Endodermal cell (in vitro differentiated cells): Measurements from ENCODE around the gene DCAF11. TPM values are rescaled to one million over a fixed set of nuclear protein-coding genes. Genes with fewer than 3 reads are reported as not detected.

Experiments
- DNase-seq: peaks from one replicate; pipeline ENCODE4 v3.0.0-alpha.2; 2017
- H3K27ac ChIP-seq: 2 replicates; pipeline ENCODE4 v1.5.1; 2013; ENCODE audit warnings: mild to moderate bottlenecking, low read depth, low read length, moderate library complexity
- H3K27me3 ChIP-seq: 2 replicates; pipeline ENCODE4 v1.6.1; 2013; ENCODE audit warnings: mild to moderate bottlenecking, low read length, moderate library complexity; ENCODE audit not compliant: insufficient read depth, control insufficient read depth, poor library complexity, severe bottlenecking
- H3K36me3 ChIP-seq: 2 replicates; pipeline ENCODE4 v1.7.0; 2013; ENCODE audit warnings: mild to moderate bottlenecking, low read length, moderate library complexity; ENCODE audit not compliant: control insufficient read depth, insufficient read depth
- H3K4me1 ChIP-seq: one replicate; pipeline ENCODE4 v1.7.0; 2013; ENCODE audit warnings: low read length; ENCODE audit not compliant: control insufficient read depth, insufficient read depth
- H3K4me3 ChIP-seq: 2 replicates; pipeline ENCODE4 v1.5.1; 2013; ENCODE audit warnings: mild to moderate bottlenecking, low read length, moderate library complexity
- H3K9ac ChIP-seq: 2 replicates; pipeline ENCODE4 v1.6.1; 2013; ENCODE audit warnings: mild to moderate bottlenecking, low read length, moderate library complexity; ENCODE audit not compliant: poor library complexity, severe bottlenecking; ENCODE audit errors: extremely low read depth
- H3K9me3 ChIP-seq: 2 replicates; pipeline ENCODE4 v1.6.1; 2013; ENCODE audit warnings: mild to moderate bottlenecking, low read length, moderate library complexity; ENCODE audit not compliant: control insufficient read depth
- H3K27ac Mint-ChIP-seq: 2 replicates; pipeline ENCODE4 v1.8.0; 2020; ENCODE audit warnings: mixed read lengths
- H3K27me3 Mint-ChIP-seq: 2 replicates; pipeline ENCODE4 v1.8.0; 2021; ENCODE audit warnings: mild to moderate bottlenecking, mixed read lengths; ENCODE audit not compliant: insufficient read depth
- H3K36me3 Mint-ChIP-seq: 2 replicates; pipeline ENCODE4 v1.8.0; 2020; ENCODE audit warnings: low read depth, mixed read lengths
- H3K4me1 Mint-ChIP-seq: 2 replicates; pipeline ENCODE4 v1.8.0; 2020; ENCODE audit warnings: mixed read lengths
- H3K4me3 Mint-ChIP-seq: 2 replicates; pipeline ENCODE4 v1.8.0; 2020; ENCODE audit warnings: mild to moderate bottlenecking, moderate library complexity, mixed read lengths
- H3K9me3 Mint-ChIP-seq: 2 replicates; pipeline ENCODE4 v1.8.0; 2020; ENCODE audit warnings: mild to moderate bottlenecking, mixed read lengths
- WGBS, 2 experiments: methylation state at CpG; one replicate each; pipeline versions ENCODE4 v1.1.5 to v1.1.7; 2013; ENCODE audit warnings: missing lambda C conversion rate in 2 of 2, mixed read lengths in 1 of 2; ENCODE audit not compliant: insufficient coverage in 1 of 2, insufficient read length in 1 of 2; 5-methylcytosine and 5-hydroxymethylcytosine counted together
- total RNA-seq, 2 donors: library from RNA; stranded (reverse); fragmentation: NEBNext Ultra II Directional in 1 of 2; extraction: Animal tissue kit (Norgen Biotek cat#: 25700) in 1 of 2; gene quantifications; 2 replicates in 1 of 2; 3 replicates in 1 of 2; pipeline ENCODE4 v1.2.1, GENCODE V29; 2021
- TF ChIP-seq, protein P1 (sequence below): fragments of 200-600 bp; sonication (generic); conservative IDR thresholded peaks from 2 replicates; pipeline ENCODE4 v1.5.0; 2021; ENCODE audit warnings: antibody characterized with exemption, mild to moderate bottlenecking

The DCAF11 gene
- total RNA-seq, 2 donors from 2014 or later, result 71.1 to 72.2 TPM

DNA sequence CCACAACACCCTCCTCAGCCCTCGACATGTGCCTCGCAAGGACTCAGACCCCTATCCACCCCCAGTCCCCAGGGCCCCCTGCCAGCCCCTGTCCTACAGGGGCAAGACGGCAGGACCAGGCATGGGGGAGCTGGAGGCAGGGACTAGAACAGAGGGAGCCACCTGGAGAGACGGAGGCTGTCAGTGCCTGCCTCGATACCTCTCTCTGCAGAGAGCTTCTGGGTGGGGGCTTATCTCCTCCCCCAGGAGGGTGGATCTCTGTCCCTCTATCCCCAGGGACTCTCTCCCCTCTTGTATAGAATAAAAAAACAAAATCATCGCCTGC, 45.2 kb upstream of the DCAF11 start:
- H3K27ac ChIP-seq, result no peak overlapping the region
- TF ChIP-seq, protein P1, sequence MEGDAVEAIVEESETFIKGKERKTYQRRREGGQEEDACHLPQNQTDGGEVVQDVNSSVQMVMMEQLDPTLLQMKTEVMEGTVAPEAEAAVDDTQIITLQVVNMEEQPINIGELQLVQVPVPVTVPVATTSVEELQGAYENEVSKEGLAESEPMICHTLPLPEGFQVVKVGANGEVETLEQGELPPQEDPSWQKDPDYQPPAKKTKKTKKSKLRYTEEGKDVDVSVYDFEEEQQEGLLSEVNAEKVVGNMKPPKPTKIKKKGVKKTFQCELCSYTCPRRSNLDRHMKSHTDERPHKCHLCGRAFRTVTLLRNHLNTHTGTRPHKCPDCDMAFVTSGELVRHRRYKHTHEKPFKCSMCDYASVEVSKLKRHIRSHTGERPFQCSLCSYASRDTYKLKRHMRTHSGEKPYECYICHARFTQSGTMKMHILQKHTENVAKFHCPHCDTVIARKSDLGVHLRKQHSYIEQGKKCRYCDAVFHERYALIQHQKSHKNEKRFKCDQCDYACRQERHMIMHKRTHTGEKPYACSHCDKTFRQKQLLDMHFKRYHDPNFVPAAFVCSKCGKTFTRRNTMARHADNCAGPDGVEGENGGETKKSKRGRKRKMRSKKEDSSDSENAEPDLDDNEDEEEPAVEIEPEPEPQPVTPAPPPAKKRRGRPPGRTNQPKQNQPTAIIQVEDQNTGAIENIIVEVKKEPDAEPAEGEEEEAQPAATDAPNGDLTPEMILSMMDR, result no peak
- WGBS, 2 experiments, result 88% methylated on average over 6 of the region's 6 CpGs; no CpG with 5 or more reads in 1 of the 2 experiments
- H3K4me1 ChIP-seq, result peaks cover 5% of the 10 kb centered on the region
- H3K36me3 Mint-ChIP-seq, result no peaks in the 10 kb centered on the region
- DNase-seq, result no peak
- H3K9me3 ChIP-seq, result no peaks in the 10 kb centered on the region
- H3K27me3 Mint-ChIP-seq, result no peaks in the 10 kb centered on the region
- no peaks in the 10 kb centered on the region for H3K9me3 Mint-ChIP-seq
- peaks cover 2% of the 10 kb centered on the region for H3K4me1 Mint-ChIP-seq
- H3K4me3 ChIP-seq, result no peak overlapping the region
- H3K36me3 ChIP-seq, result no peaks in the 10 kb centered on the region
- H3K27me3 ChIP-seq, result no peaks in the 10 kb centered on the region
- H3K27ac Mint-ChIP-seq, result no peak overlapping the region
- no peak overlapping the region for H3K4me3 Mint-ChIP-seq
- H3K9ac ChIP-seq, result no peak overlapping the region

DNA sequence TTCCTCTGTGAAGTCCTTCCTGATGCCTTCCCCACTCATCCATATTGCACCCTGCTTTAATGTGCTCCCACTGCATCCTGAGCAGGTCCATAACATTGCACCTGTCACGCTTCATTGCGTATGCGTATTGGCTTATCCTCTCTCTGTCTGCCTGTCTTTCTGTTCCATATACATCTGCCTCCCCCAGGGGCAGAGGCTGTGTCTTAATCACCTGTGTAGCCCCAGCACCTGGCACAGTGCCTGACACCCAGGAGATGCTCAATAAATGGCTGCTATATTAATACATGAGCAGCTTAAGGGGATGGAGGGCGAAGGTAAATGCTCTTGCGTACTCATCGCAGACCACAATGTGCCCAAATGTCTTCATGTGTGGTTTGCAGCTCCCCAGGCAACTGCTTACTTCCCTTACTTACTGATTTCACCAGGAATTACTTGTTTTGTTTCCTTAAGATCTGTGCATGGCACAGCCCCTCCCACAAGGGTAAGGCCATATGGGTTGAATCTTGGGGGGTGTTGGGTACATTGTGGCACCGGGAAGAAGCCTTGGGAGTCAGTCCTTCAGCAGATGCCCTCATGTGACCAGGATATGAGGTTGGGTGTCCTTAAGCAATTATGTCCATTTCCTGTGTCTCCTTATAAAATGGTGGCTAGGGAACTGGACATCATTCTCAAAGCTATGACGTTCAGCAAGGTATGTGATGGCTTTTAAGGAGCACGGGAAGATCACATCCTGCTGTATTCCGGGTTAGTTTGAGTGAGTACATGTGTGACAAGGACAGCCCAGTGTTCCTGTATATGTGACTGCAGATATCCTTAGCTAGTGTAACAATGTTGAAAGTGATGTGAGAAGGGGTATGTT, 44.1 kb upstream of the DCAF11 start:
- Mint-ChIP-seq H3K4me3 (no peak overlapping the region), H3K36me3 (no peaks in the 10 kb centered on the region)
- H3K9me3 ChIP-seq, result no peaks in the 10 kb centered on the region

DNA sequence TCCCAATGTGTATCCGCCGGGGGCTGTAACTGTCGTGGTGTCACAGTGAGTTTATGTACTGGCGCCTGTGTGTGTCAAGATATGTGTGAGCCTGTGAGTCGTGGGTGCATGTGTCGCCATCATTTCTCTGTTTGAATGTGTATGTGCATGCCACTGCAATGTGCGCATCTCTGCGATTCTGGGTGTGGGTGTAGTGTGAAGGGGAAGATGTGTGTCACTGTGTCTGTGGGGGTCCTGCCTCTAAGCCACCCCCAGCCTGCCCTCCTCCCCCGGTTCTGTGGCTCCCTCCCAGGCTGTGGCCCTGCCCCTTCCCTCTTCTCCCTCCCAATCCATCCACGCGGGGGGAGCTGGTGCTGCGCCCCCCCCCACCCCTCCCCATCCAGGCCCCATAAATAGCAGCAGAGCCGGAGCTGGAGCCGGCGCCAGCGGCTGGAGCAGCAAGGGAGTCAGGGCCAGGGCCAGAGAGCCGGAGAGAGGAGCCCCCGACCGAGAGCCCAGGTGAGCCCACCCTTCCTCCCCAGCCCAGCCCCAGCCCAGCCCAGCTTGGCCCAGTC, 43.4 kb upstream of the DCAF11 start, which contains the start of gene CPNE6:
Gene CPNE6, plus strand, starts transcription at position 419 of the 554 bp plus-strand sequence. CDS start 1,375 bp downstream, outside the sequence.
- TF ChIP-seq, protein P1, result no peak
- Mint-ChIP-seq H3K4me1 (peaks cover 10% of the 10 kb centered on the region), H3K27ac (no peak within 1 kb of the TSS), H3K27me3 (peaks cover 2% of the 10 kb centered on the region), H3K36me3 (no peaks in the 10 kb centered on the region), H3K4me3 (no peak within 1 kb of the TSS), H3K9me3 (no peaks in the 10 kb centered on the region)
- DNase-seq, result no peak
- Histone ChIP-seq H3K9ac (no peak within 1 kb of the TSS), H3K36me3 (no peaks in the 10 kb centered on the region), H3K9me3 (no peaks in the 10 kb centered on the region), H3K4me3 (no peak within 1 kb of the TSS), H3K27me3 (no peaks in the 10 kb centered on the region), H3K27ac (no peak within 1 kb of the TSS), H3K4me1 (peaks cover 6% of the 10 kb centered on the region)
- WGBS, 2 experiments, result 84 to 86% methylated on average over 6 to 19 of the region's 19 CpGs

More for the DNA sequence above, 44.1 kb upstream of the DCAF11 start:
- H3K9ac ChIP-seq, result no peak overlapping the region
- no peaks in the 10 kb centered on the region for H3K36me3 ChIP-seq
- H3K27ac ChIP-seq, result no peak overlapping the region
- Mint-ChIP-seq H3K9me3 (no peaks in the 10 kb centered on the region), H3K27me3 (peaks cover under 1% of the 10 kb centered on the region), H3K27ac (no peak overlapping the region), H3K4me1 (peaks cover 9% of the 10 kb centered on the region)
- WGBS, 2 experiments, result 89 to 95% methylated on average over 8 to 10 of the region's 10 CpGs
- H3K4me3 ChIP-seq, result no peak overlapping the region
- DNase-seq, result no peak
- no peaks in the 10 kb centered on the region for H3K27me3 ChIP-seq
- TF ChIP-seq, protein P1, result no peak
- peaks cover 6% of the 10 kb centered on the region for H3K4me1 ChIP-seq
